Neutrophil (primary cell): ENCODE data around the gene TMEM132D.

Source experiments
- H3K27ac ChIP-seq: fragments of 200-600 bp; sonication (generic); 2 replicates; pipeline ENCODE4 v1.5.1; 2016; ENCODE audit warnings: mild to moderate bottlenecking, moderate library complexity
- H3K27me3 ChIP-seq: fragments of 200-600 bp; sonication (generic); 2 replicates; pipeline ENCODE4 v1.6.0; 2016; ENCODE audit warnings: mild to moderate bottlenecking
- H3K36me3 ChIP-seq: fragments of 200-600 bp; sonication (generic); 2 replicates; pipeline ENCODE4 v1.5.1; 2017
- H3K4me1 ChIP-seq, 2 experiments: fragments of 200-600 bp in 1 of 2; sonication (generic) in 1 of 2; 1 replicate in 1 of 2; 2 replicates in 1 of 2; pipeline versions ENCODE4 v1.5.1 to v1.6.1; 2013 to 2016; ENCODE audit warnings: low read depth in 1 of 2, low read length in 1 of 2, mild to moderate bottlenecking in 1 of 2, moderate library complexity in 1 of 2; ENCODE audit not compliant: control insufficient read depth in 1 of 2, insufficient read depth in 1 of 2
- H3K4me3 ChIP-seq, 2 experiments: fragments of 200-600 bp in 1 of 2; sonication (generic) in 1 of 2; 1 replicate in 1 of 2; 2 replicates in 1 of 2; pipeline ENCODE4 v1.5.1; 2013 to 2016; ENCODE audit warnings: low read depth in 1 of 2, low read length in 1 of 2, mild to moderate bottlenecking in 1 of 2, moderate library complexity in 1 of 2
- H3K9me3 ChIP-seq: fragments of 200-600 bp; sonication (generic); 2 replicates; pipeline ENCODE4 v1.5.1; 2016
- CTCF ChIP-seq: fragments of 200-600 bp; sonication (generic); IDR thresholded peaks from 2 replicates; pipeline ENCODE4 v1.5.1; 2016; ENCODE audit warnings: antibody characterized with exemption

Gene TMEM132D

GRCh38 chr12:129331356-129332085 is 572.3 kb downstream of the TMEM132D start:
- H3K4me3 ChIP-seq: no peak overlapping the region
- H3K9me3 ChIP-seq: no peaks in the 10 kb centered on the region
- no peaks in the 10 kb centered on the region for H3K4me1 ChIP-seq
- no peak overlapping the region for H3K27ac ChIP-seq
- TF ChIP-seq CTCF: no peak
- no peaks in the 10 kb centered on the region for H3K36me3 ChIP-seq
- no peaks in the 10 kb centered on the region for H3K27me3 ChIP-seq

GRCh38 chr12:129328235-129328634 is 575.6 kb downstream of the TMEM132D start:
- H3K27me3 ChIP-seq: no peaks in the 10 kb centered on the region
- no peak for TF ChIP-seq CTCF
- H3K4me3 ChIP-seq: no peak overlapping the region
- H3K9me3 ChIP-seq: no peaks in the 10 kb centered on the region
- H3K4me1 ChIP-seq: no peaks in the 10 kb centered on the region
- H3K27ac ChIP-seq: no peak overlapping the region
- no peaks in the 10 kb centered on the region for H3K36me3 ChIP-seq

- H3K27me3 ChIP-seq: no peaks in the 10 kb centered on the region
- TF ChIP-seq CTCF: no peak
These were observed 578.3 kb downstream of the TMEM132D start for GRCh38 chr12:129325566-129325965.

GRCh38 chr12:129312048-129312447 is 591.8 kb downstream of the TMEM132D start:
- Histone ChIP-seq H3K27me3 (no peaks in the 10 kb centered on the region), H3K4me1 (no peaks in the 10 kb centered on the region), H3K36me3 (no peaks in the 10 kb centered on the region), H3K4me3 (no peak overlapping the region), H3K27ac (no peak overlapping the region), H3K9me3 (no peaks in the 10 kb centered on the region)
- TF ChIP-seq CTCF: no peak

More at GRCh38 chr12:129325566-129325965, 578.3 kb downstream of the TMEM132D start:
- Histone ChIP-seq H3K4me3 (no peak overlapping the region), H3K9me3 (no peaks in the 10 kb centered on the region), H3K4me1 (no peaks in the 10 kb centered on the region), H3K36me3 (no peaks in the 10 kb centered on the region), H3K27ac (no peak overlapping the region)

- no peaks in the 10 kb centered on the region for H3K36me3 ChIP-seq
- no peak overlapping the region for H3K4me3 ChIP-seq
- H3K27ac ChIP-seq: no peak overlapping the region
- no peaks in the 10 kb centered on the region for H3K9me3 ChIP-seq
- TF ChIP-seq CTCF: no peak
- H3K27me3 ChIP-seq: no peaks in the 10 kb centered on the region
- H3K4me1 ChIP-seq: no peaks in the 10 kb centered on the region
These were observed 593.5 kb downstream of the TMEM132D start for GRCh38 chr12:129310346-129310745.
